Spleen (tissue), 11 donors: ENCODE results near the gene RBM39. TPM values are rescaled to one million over a fixed set of nuclear protein-coding genes. Genes with fewer than 3 reads are reported as not detected.
"Not testable (repeated sequence)": the region's sequence is repeated elsewhere in the genome, so short reads cannot be mapped to it uniquely, and the experiment has no call there.

Experiments used
- DNase-seq: peaks from one replicate; pipeline ENCODE4 v3.0.0-alpha.2; 2020
- H3K27ac ChIP-seq, 8 donors: fragments of 200-600 bp; sonication (generic) in 7 of 8; 1 replicate in 4 of 8; 2 replicates in 4 of 8; pipeline versions ENCODE4 v1.5.0 to v1.8.0; 2016 to 2021; ENCODE audit warnings: inconsistent platforms in 4 of 8, mild to moderate bottlenecking in 4 of 8, moderate library complexity in 1 of 8
- H3K27me3 ChIP-seq, 7 donors: fragments of 200-600 bp; sonication (generic) in 6 of 7; replicated peaks in 1 of 7; 1 replicate in 4 of 7; 2 replicates in 3 of 7; pipeline versions ENCODE4 v1.5.0 to v1.8.0; 2016 to 2021; ENCODE audit warnings: inconsistent platforms in 3 of 7, mild to moderate bottlenecking in 1 of 7
- H3K36me3 ChIP-seq, 6 donors: fragments of 200-600 bp; sonication (generic) in 5 of 6; 1 replicate in 4 of 6; 2 replicates in 2 of 6; pipeline versions ENCODE4 v1.5.0 to v1.8.0; 2016 to 2021; ENCODE audit warnings: inconsistent platforms in 2 of 6
- H3K4me1 ChIP-seq, 6 donors: fragments of 200-600 bp; sonication (generic) in 5 of 6; 1 replicate in 3 of 6; 2 replicates in 3 of 6; pipeline versions ENCODE4 v1.5.0 to v1.8.0; 2016 to 2021; ENCODE audit warnings: inconsistent platforms in 3 of 6
- H3K4me3 ChIP-seq, 8 donors: fragments of 200-600 bp; sonication (generic) in 7 of 8; 1 replicate in 4 of 8; 2 replicates in 4 of 8; pipeline versions ENCODE4 v1.5.0 to v1.8.0; 2016 to 2021; ENCODE audit warnings: inconsistent platforms in 4 of 8, mild to moderate bottlenecking in 4 of 8, moderate library complexity in 2 of 8
- H3K9me3 ChIP-seq, 8 donors: fragments of 200-600 bp; sonication (generic) in 7 of 8; 1 replicate in 4 of 8; 2 replicates in 4 of 8; pipeline versions ENCODE4 v1.5.0 to v1.8.0; 2016 to 2021; ENCODE audit warnings: inconsistent platforms in 4 of 8
- POLR2A ChIP-seq, 3 donors: fragments of 450-650 bp; IDR thresholded peaks; one replicate each; pipeline ENCODE4 v1.5.1; 2017; ENCODE audit warnings: antibody characterized with exemption in 3 of 3, mild to moderate bottlenecking in 1 of 3
- POLR2AphosphoS5 ChIP-seq, 3 donors: sonication (generic); formaldehyde crosslinking; IDR thresholded peaks; one replicate each; pipeline ENCODE4 v1.5.1; 2017; ENCODE audit warnings: antibody characterized with exemption in 3 of 3
- WGBS, 5 donors: extraction: QIAGEN DNeasy Blood & Tissue Kit in 3 of 5; methylation state at CpG; one replicate each; pipeline versions ENCODE4 v1.1.5 to v1.1.7; 2013 to 2018; 5-methylcytosine and 5-hydroxymethylcytosine counted together
- intact Hi-C: fragments of 100-400 bp; cut with DNase I; formaldehyde crosslinking; loops from one replicate; pipeline ENCODE4 v1.15.0; 2023; ENCODE audit warnings: low total_unique reads
- polyA plus RNA-seq, 3 donors: library from polyadenylated mRNA; stranded (reverse); fragments of 200-250 nt; gene quantifications; one replicate each; pipeline ENCODE4 v1.2.1, GENCODE V29; 2013
- total RNA-seq, 7 donors: library from RNA; depleted of rRNA in 3 of 7; stranded (reverse); fragments of >200 nt in 3 of 7; fragmentation: NEBNext Ultra II Directional in 4 of 7; extraction: Animal tissue kit (Norgen Biotek cat#: 25700) in 4 of 7; gene quantifications; one replicate each; pipeline versions ENCODE4 v1.1.0 to v1.2.1, GENCODE V29; 2016 to 2021
- TF ChIP-seq, protein P1 (sequence below), 11 experiments: fragments of 200-600 bp in 7 of 11; fragments of 450-650 bp in 4 of 11; sonication (generic) in 4 of 11; IDR thresholded peaks in 8 of 11; conservative IDR thresholded peaks in 3 of 11; 1 replicate in 7 of 11; 2 replicates in 4 of 11; pipeline versions ENCODE4 v1.4.0 to v1.8.0; 2016 to 2021; ENCODE audit warnings: antibody characterized with exemption in 11 of 11, inconsistent platforms in 4 of 11, mild to moderate bottlenecking in 1 of 11
- donor health status: healthy with polysubstance abuse.
- donor health status: DM: no; HTN: no; CAD: no; lungs with moderate emphysema.
- donor health status: DM: no; HTN: no; CAD: no.
- donor health status: Bipolar disorder and iron deficiency.
- donor health status: healthy.
- donor health status: DM: no; HTN: no; CAD: no.
- donor health status: DM: yes; HTN: yes; CAD: no.

Gene RBM39
- total and polyA plus RNA-seq, 10 donors: 287 to 649 (median 414) TPM

DNA sequence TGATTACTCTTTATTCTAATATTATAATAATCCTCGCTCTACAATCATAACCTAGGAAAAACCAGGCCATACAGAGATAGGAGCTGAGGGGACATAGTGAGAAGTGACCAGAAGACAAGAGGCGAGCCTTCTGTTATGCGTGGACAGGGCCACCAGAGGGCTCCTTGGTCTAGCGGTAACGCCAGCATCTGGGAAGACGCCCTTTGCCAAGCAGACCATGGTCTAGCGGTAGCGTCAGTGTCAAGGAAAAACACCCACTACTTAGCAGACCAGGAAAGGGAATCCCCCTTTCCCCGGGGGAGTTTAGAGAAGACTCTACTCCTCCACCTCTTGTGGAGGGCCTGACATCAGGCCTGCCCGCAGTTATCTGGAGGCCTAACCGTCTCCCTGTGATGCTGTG is 55.2 kb downstream of the RBM39 start:
- H3K27me3 ChIP-seq, H3K4me3 ChIP-seq, H3K4me1 ChIP-seq, DNase-seq, intact Hi-C loops, H3K27ac ChIP-seq, H3K9me3 ChIP-seq: not testable (repeated sequence)
- TF ChIP-seq, protein P1, sequence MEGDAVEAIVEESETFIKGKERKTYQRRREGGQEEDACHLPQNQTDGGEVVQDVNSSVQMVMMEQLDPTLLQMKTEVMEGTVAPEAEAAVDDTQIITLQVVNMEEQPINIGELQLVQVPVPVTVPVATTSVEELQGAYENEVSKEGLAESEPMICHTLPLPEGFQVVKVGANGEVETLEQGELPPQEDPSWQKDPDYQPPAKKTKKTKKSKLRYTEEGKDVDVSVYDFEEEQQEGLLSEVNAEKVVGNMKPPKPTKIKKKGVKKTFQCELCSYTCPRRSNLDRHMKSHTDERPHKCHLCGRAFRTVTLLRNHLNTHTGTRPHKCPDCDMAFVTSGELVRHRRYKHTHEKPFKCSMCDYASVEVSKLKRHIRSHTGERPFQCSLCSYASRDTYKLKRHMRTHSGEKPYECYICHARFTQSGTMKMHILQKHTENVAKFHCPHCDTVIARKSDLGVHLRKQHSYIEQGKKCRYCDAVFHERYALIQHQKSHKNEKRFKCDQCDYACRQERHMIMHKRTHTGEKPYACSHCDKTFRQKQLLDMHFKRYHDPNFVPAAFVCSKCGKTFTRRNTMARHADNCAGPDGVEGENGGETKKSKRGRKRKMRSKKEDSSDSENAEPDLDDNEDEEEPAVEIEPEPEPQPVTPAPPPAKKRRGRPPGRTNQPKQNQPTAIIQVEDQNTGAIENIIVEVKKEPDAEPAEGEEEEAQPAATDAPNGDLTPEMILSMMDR (IDR thresholded peaks at IDR 0.05 in 8 of 11, conservative IDR thresholded peaks at IDR 0.05 in 3 of 11): peak in 1 of 11 experiments; percentile 17
- 83 to 95% (median 93%) methylated on average over 11 of the region's 11 CpGs for whole genome bisulfite sequencing, 5 donors
- peaks cover 0 to 95% (median 46%) of the 10 kb centered on the region in 6 donors for H3K36me3 ChIP-seq

- H3K27ac ChIP-seq, H3K27me3 ChIP-seq, DNase-seq, H3K4me3 ChIP-seq, intact Hi-C loops, H3K9me3 ChIP-seq, H3K4me1 ChIP-seq: not testable (repeated sequence)
- peaks cover 0 to 92% (median 43%) of the 10 kb centered on the region in 6 donors for H3K36me3 ChIP-seq
- 95 to 97% (median 96%) methylated on average over 9 of the region's 9 CpGs for WGBS, 5 donors
Measured at GRCh38 chr20:35685368-35685767, 56.7 kb downstream of the RBM39 start.

DNA sequence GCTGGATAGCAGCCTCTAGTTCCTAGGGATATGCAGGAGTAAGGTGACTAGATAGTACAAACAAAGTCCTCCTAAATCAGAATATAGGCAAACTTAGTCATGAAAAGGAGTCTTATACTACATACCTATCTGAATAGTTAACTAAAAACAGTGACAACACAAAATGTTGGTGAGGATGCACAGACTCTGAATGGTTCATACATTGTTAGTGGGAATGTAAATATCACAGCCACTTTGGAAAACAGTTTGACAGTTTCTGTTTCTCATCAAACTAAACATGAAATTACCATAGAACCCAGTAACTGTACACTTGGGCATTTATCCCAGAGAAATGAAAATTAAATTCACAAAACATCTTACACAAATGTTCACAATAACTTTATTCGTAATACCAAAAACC is 60.1 kb downstream of the RBM39 start:
- WGBS, 5 donors: 0 to 100% (median 95%) methylated on average over 1 of the region's 1 CpG

GRCh38 chr20:35680452-35681183 is 61.4 kb downstream of the RBM39 start:
- WGBS, 5 donors: 40 to 58% (median 49%) methylated on average over 4 of the region's 4 CpGs

More for the DNA sequence above, 60.1 kb downstream of the RBM39 start:
- TF ChIP-seq POLR2AphosphoS5 (IDR thresholded peaks at IDR 0.05) (no peak), POLR2A (IDR thresholded peaks at IDR 0.05) (no peak)
- TF ChIP-seq, protein P1 (IDR thresholded peaks at IDR 0.05 in 8 of 11, conservative IDR thresholded peaks at IDR 0.05 in 3 of 11): no peak
- DNase-seq: no peak
- H3K9me3 ChIP-seq: no peaks in the 10 kb centered on the region
- H3K4me3 ChIP-seq: no peak overlapping the region
- intact Hi-C loops: no loop called here
- H3K27me3 ChIP-seq: no peaks in the 10 kb centered on the region
- peaks cover 0 to 92% (median 22%) of the 10 kb centered on the region in 6 donors for H3K36me3 ChIP-seq
- peaks cover 0 to 13% (median 10%) of the 10 kb centered on the region in 6 donors for H3K4me1 ChIP-seq
- H3K27ac ChIP-seq: no peak overlapping the region

DNA sequence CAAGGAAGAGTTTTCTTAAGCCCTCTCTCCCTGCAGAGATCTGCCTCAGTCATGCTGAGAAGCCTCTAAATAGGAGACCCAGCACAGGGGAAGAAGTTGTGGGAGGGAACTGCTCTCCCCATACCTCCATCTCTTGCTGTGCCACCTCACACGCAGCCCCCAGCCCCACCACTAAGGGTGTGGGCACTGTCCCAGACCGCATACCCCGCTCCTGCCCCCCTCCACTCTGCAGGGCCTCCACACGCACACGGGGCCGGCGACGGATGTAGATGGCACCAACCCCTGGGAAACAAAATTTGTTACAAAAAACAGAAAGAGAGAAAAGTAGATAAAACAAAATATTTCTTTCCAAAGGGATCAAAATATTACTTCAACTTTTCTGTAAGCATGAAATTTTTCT is 67.1 kb downstream of the RBM39 start:
- intact Hi-C loops: no loop called here
- Histone ChIP-seq H3K4me3 (no peak overlapping the region), H3K27ac (no peak overlapping the region), H3K36me3 (peaks cover 0 to 100% (median 59%) of the 10 kb centered on the region in 6 donors), H3K27me3 (no peaks in the 10 kb centered on the region), H3K9me3 (no peaks in the 10 kb centered on the region), H3K4me1 (no peaks in the 10 kb centered on the region)
- WGBS, 5 donors: 92 to 98% (median 96%) methylated on average over 8 of the region's 8 CpGs
- TF ChIP-seq POLR2A (IDR thresholded peaks at IDR 0.05): no peak
- TF ChIP-seq POLR2AphosphoS5 (IDR thresholded peaks at IDR 0.05): no peak
- TF ChIP-seq, protein P1 (IDR thresholded peaks at IDR 0.05 in 8 of 11, conservative IDR thresholded peaks at IDR 0.05 in 3 of 11): no peak
- no peak for DNase-seq

More at GRCh38 chr20:35680452-35681183, 61.4 kb downstream of the RBM39 start:
- Histone ChIP-seq H3K27me3 (no peaks in the 10 kb centered on the region), H3K9me3 (no peaks in the 10 kb centered on the region), H3K36me3 (peaks cover 0 to 92% (median 16%) of the 10 kb centered on the region in 6 donors), H3K27ac (peak overlapping the region in 5 of 8 donors; percentile 5 to 57 (median 53)), H3K4me1 (peaks cover 0 to 13% (median 10%) of the 10 kb centered on the region in 6 donors), H3K4me3 (no peak overlapping the region)
- no peak for TF ChIP-seq POLR2AphosphoS5 (IDR thresholded peaks at IDR 0.05)
- no peak for DNase-seq
- intact Hi-C loops: no loop called here
